ENCODE measurements around the gene PCK1. TPM values are rescaled to one million over a fixed set of nuclear protein-coding genes. Genes with fewer than 3 reads are reported as not detected.

The PCK1 gene
- total RNA-seq, 4 donors from 2014 or later = 0.10 to 3.2 (median 1.7) TPM

DNA sequence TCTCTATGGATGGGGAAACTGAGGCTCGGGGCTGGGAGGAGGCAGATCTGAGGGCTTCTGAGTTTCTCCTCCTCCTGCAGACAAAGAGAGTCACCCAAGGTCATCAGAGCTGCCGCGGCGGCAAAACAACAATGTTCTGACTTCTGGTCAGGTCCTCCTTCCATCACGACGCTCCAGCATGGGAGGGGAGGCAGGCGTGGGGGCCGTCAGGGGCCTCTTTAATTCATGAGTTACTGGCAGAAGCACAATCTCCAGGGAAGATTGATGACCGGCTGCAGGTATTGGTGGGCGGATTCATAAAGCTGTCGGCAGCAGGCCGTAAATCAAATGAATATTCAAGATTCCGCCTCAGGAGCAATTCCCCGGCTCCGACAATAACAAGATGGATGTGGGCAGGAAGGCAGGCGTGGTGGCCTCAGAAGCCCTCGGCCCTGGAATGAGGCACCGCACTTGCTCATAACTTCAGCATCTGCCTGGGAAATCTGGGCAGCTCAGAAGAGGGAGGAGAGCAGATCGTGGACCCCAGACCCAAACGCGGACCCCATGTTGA, 19.1 kb downstream of the PCK1 start:
- intact Hi-C loops (cut with DNase I; ENCODE audit: low total_unique reads) (no loop called here), in situ Hi-C loops (cut with MboI; ENCODE audit: low sequenced_read_pairs in 4 of 4) (no loop called here)
- H3K4me3 ChIP-seq = no peak overlapping the region
- no peak for TF ChIP-seq POLR2A (IDR thresholded peaks at IDR 0.05)
- TF ChIP-seq, protein P1, sequence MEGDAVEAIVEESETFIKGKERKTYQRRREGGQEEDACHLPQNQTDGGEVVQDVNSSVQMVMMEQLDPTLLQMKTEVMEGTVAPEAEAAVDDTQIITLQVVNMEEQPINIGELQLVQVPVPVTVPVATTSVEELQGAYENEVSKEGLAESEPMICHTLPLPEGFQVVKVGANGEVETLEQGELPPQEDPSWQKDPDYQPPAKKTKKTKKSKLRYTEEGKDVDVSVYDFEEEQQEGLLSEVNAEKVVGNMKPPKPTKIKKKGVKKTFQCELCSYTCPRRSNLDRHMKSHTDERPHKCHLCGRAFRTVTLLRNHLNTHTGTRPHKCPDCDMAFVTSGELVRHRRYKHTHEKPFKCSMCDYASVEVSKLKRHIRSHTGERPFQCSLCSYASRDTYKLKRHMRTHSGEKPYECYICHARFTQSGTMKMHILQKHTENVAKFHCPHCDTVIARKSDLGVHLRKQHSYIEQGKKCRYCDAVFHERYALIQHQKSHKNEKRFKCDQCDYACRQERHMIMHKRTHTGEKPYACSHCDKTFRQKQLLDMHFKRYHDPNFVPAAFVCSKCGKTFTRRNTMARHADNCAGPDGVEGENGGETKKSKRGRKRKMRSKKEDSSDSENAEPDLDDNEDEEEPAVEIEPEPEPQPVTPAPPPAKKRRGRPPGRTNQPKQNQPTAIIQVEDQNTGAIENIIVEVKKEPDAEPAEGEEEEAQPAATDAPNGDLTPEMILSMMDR (IDR thresholded peaks at IDR 0.05 in 4 of 5, conservative IDR thresholded peaks at IDR 0.05 in 1 of 5) = no peak
- DNase-seq = no peak
- H3K36me3 ChIP-seq = no peaks in the 10 kb centered on the region
- peaks cover 11 to 28% (median 22%) of the 10 kb centered on the region in 3 donors for H3K27me3 ChIP-seq
- peaks cover 0 to 5% of the 10 kb centered on the region in 2 donors for H3K4me1 ChIP-seq
- no peak overlapping the region for H3K27ac ChIP-seq
- H3K9me3 ChIP-seq = no peaks in the 10 kb centered on the region
- ATAC-seq = no peak

DNA sequence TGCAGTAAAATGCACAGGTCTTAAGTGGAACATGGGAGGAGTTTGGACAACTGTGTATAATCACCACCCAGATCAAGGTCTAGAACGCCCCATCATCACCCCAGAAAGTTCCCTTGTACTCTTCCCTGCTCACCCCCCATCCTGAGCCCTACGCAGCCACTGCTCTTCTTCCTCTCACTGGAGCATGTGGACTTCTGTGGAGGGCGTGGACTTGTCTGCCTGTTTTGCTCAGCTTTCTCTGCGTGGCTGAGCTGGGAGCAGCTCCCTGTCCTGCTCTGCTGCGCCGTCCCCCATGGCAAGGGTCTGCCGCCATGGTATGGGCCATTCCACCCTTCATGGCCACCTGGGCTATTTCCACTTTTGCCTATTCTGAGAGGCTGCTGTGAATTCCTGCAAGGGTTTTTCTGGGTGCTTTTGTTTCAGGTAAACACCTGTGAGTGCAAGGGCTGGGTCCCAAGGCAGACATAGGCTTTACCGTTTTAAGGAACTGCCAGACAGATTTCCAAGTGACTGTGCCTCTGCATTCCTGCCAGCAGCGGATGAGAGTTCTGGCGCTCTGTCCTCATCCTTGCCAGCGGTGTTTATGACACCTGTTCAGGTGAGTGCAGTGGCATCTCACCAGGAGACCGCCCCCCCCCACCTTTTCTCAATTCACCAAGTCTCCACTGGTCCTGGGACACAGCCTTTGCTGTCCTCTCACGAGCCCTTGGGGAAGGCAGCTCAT, 19.7 kb downstream of the PCK1 start:
- Histone ChIP-seq H3K4me3 (no peak overlapping the region), H3K4me1 (peaks cover 0 to 5% of the 10 kb centered on the region in 2 donors), H3K27me3 (peaks cover 11 to 26% (median 22%) of the 10 kb centered on the region in 3 donors), H3K27ac (no peak overlapping the region), H3K36me3 (no peaks in the 10 kb centered on the region), H3K9me3 (no peaks in the 10 kb centered on the region)
- TF ChIP-seq, protein P1 (IDR thresholded peaks at IDR 0.05 in 4 of 5, conservative IDR thresholded peaks at IDR 0.05 in 1 of 5) = no peak
- TF ChIP-seq POLR2A (IDR thresholded peaks at IDR 0.05) = no peak
- ATAC-seq (no peak), DNase-seq (no peak)
- in situ Hi-C loops (cut with MboI; ENCODE audit: low sequenced_read_pairs in 4 of 4) (no loop called here), intact Hi-C loops (cut with DNase I; ENCODE audit: low total_unique reads) (no loop called here)

DNA sequence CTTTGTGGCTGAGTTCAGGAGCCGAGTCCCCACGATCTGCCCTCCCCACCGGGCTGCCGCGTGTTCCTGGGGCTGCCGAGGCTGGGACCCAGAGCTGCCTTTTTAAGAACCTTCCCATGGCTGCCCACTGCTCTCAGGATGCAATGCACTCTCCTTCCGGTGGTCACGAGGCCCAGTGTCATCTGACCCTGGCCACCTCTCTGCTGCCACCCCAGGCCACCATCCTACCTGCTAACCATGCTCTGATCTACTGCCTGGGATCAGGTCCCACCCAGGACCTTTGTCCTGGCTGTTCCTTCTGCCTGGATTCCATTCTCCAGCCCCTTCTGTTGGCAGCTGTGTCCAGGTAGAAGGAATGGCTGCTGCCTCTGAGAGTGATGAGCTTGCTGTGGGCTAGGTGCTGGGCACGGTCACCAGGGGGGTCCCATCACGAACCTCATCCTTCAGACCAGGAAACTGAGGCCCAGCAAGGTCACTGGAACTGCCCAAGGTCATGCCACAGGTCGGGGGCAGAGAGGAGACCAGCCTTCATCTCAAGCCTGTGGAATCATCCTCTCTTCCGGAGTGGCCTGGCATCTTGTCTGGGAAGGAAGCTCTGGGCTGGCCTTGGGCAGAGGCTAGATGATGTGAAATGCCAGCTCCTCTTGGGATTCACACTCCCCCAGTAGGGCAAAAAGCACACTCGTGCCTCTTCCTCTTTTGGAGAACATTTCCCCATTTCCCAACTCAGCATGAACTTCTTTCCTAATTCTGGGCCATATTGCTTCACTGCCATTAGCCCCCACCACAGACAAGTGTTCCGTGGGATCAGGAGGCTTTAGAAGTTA, 20.5 kb downstream of the PCK1 start:
- Histone ChIP-seq H3K9me3 (no peaks in the 10 kb centered on the region), H3K4me1 (peaks cover 0 to 9% of the 10 kb centered on the region in 2 donors), H3K4me3 (no peak overlapping the region), H3K27me3 (peaks cover 16 to 24% (median 22%) of the 10 kb centered on the region in 3 donors), H3K36me3 (no peaks in the 10 kb centered on the region), H3K27ac (peak overlapping the region; percentile 38 to 74 (median 61))
- intact Hi-C loops (cut with DNase I; ENCODE audit: low total_unique reads) = no loop called here
- no peak for ATAC-seq
- in situ Hi-C loops (cut with MboI; ENCODE audit: low sequenced_read_pairs in 4 of 4) = no loop called here
- TF ChIP-seq, protein P1 (IDR thresholded peaks at IDR 0.05 in 4 of 5, conservative IDR thresholded peaks at IDR 0.05 in 1 of 5) = no peak
- TF ChIP-seq POLR2A (IDR thresholded peaks at IDR 0.05) = no peak
- DNase-seq = no peak

DNA sequence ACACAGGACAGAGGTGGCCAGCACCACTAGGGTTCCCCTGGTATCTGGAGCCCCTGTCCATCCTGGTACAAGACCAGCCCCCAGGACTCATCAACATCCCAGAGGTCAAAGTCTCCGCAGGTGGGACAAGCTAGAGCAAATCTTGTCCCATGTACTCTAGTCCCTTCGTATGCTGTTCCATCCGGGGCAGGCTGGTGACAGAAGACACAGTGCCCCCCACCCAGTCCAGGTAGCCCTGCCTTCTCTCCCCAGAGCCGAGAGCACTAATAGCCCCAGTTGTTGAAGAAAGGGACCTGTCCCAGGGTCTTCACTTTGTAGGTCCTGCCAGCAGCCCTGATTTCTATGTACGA, 21.1 kb downstream of the PCK1 start:
- in situ Hi-C loops (cut with MboI; ENCODE audit: low sequenced_read_pairs in 4 of 4) (no loop called here), intact Hi-C loops (cut with DNase I; ENCODE audit: low total_unique reads) (no loop called here)
- Histone ChIP-seq H3K27ac (peak overlapping the region; percentile 38 to 74 (median 61)), H3K27me3 (peaks cover 16 to 24% (median 22%) of the 10 kb centered on the region in 3 donors), H3K9me3 (no peaks in the 10 kb centered on the region), H3K4me1 (peaks cover 0 to 9% of the 10 kb centered on the region in 2 donors), H3K36me3 (no peaks in the 10 kb centered on the region), H3K4me3 (no peak overlapping the region)
- ATAC-seq (no peak), DNase-seq (no peak)
- no peak for TF ChIP-seq POLR2A (IDR thresholded peaks at IDR 0.05)
- TF ChIP-seq, protein P1 (IDR thresholded peaks at IDR 0.05 in 4 of 5, conservative IDR thresholded peaks at IDR 0.05 in 1 of 5) = no peak

All from gastrocnemius medialis (tissue), 4 donors.